Left lung (tissue), 10 donors: Measurements from ENCODE around the gene FNTB. TPM values are rescaled to one million over a fixed set of nuclear protein-coding genes. Genes with fewer than 3 reads are reported as not detected.

ENCODE experiments used
- ATAC-seq: fragments of 200-7000 bp; cut with Tn5 transposase; one replicate; pipeline ENCODE4 v1.9.1; 2020; ENCODE audit warnings: moderate library complexity
- DNase-seq, 4 donors: peaks; one replicate each; pipeline ENCODE4 v3.0.0-alpha.2; 2013 to 2020
- H3K27ac ChIP-seq, 2 donors: fragments of 200-600 bp; sonication (generic) in 1 of 2; one replicate each; pipeline versions ENCODE4 v1.5.0 to v1.8.0; 2020 to 2021
- H3K27me3 ChIP-seq, 2 donors: fragments of 200-600 bp; sonication (generic) in 1 of 2; one replicate each; pipeline versions ENCODE4 v1.5.0 to v1.8.0; 2020 to 2021
- H3K36me3 ChIP-seq, 2 donors: fragments of 200-600 bp; sonication (generic) in 1 of 2; one replicate each; pipeline versions ENCODE4 v1.5.0 to v1.8.0; 2020 to 2021
- H3K4me1 ChIP-seq, 2 donors: fragments of 200-600 bp; one replicate each; pipeline ENCODE4 v1.8.0; 2021
- H3K4me3 ChIP-seq, 2 donors: fragments of 200-600 bp; sonication (generic) in 1 of 2; one replicate each; pipeline versions ENCODE4 v1.5.0 to v1.8.0; 2020 to 2021; ENCODE audit warnings: mild to moderate bottlenecking in 1 of 2
- H3K9me3 ChIP-seq, 2 donors: fragments of 200-600 bp; sonication (generic) in 1 of 2; one replicate each; pipeline versions ENCODE4 v1.5.0 to v1.8.0; 2020 to 2021
- intact Hi-C, 2 donors: fragments of 100-400 bp; cut with DNase I; formaldehyde crosslinking; loops; one replicate each; pipeline versions ENCODE4 v1.11.2 to v1.14.2; 2022
- polyA plus RNA-seq, 6 donors: library from polyadenylated mRNA; unstranded; fragments of 120-200 nt; gene quantifications; one replicate each; pipeline ENCODE4 v1.2.1, GENCODE V29; 2013; ENCODE audit not compliant: insufficient read length in 6 of 6
- total RNA-seq, 2 donors: library from RNA; stranded (reverse); fragmentation: NEBNext Ultra II Directional; extraction: Animal tissue kit (Norgen Biotek cat#: 25700); gene quantifications; one replicate each; pipeline ENCODE4 v1.2.1, GENCODE V29; 2021
- TF ChIP-seq, protein P1 (sequence below), 2 donors: fragments of 200-600 bp; sonication (generic) in 1 of 2; IDR thresholded peaks; one replicate each; pipeline versions ENCODE4 v1.5.0 to v1.8.0; 2021; ENCODE audit warnings: antibody characterized with exemption in 2 of 2
- donor health status: DM: no; HTN: yes; CAD: no.
- donor health status: DM: no; HTN: no; CAD: no.

Gene FNTB
- total and polyA plus RNA-seq, 8 donors = 16.6 to 32.7 (median 29.4) TPM

DNA sequence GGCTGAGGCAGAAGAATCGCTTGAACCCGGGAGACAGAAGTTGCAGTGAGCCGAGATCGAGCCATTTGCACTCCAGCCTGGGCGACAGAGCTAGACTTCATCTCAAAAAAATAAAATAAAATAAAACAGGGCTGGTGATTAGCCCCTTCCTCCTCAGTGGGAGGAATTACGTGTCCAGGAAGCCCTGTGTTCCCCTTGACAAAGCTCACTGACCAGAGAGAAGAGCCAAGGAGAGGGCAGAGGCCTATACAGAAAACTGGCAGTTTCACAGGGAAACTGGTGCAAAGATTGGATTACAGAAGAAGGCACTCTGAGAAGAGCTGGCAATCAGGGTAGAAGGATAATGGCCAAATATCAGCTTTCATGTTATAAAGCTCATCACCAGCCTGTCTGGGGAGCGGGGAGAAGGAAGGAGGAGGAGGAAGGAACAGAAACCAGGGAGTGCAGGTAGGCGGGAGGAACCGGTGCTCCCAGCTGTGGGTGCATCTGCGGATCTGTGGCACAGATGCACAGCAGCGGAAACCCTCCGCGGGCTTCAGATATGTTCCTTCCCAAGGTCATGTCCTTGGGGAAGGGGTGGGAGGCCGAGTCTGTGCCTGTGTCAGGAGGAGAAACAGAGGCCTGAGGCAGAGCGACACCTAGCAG, 21.2 kb upstream of the FNTB start:
- H3K27ac ChIP-seq = no peak overlapping the region
- H3K27me3 ChIP-seq = no peaks in the 10 kb centered on the region
- DNase-seq (no peak), ATAC-seq (no peak)
- H3K4me3 ChIP-seq = no peak overlapping the region
- TF ChIP-seq, protein P1, sequence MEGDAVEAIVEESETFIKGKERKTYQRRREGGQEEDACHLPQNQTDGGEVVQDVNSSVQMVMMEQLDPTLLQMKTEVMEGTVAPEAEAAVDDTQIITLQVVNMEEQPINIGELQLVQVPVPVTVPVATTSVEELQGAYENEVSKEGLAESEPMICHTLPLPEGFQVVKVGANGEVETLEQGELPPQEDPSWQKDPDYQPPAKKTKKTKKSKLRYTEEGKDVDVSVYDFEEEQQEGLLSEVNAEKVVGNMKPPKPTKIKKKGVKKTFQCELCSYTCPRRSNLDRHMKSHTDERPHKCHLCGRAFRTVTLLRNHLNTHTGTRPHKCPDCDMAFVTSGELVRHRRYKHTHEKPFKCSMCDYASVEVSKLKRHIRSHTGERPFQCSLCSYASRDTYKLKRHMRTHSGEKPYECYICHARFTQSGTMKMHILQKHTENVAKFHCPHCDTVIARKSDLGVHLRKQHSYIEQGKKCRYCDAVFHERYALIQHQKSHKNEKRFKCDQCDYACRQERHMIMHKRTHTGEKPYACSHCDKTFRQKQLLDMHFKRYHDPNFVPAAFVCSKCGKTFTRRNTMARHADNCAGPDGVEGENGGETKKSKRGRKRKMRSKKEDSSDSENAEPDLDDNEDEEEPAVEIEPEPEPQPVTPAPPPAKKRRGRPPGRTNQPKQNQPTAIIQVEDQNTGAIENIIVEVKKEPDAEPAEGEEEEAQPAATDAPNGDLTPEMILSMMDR (IDR thresholded peaks at IDR 0.05) = no peak
- no peaks in the 10 kb centered on the region for H3K9me3 ChIP-seq
- intact Hi-C loops = no loop called here
- no peaks in the 10 kb centered on the region for H3K36me3 ChIP-seq
- no peaks in the 10 kb centered on the region for H3K4me1 ChIP-seq

DNA sequence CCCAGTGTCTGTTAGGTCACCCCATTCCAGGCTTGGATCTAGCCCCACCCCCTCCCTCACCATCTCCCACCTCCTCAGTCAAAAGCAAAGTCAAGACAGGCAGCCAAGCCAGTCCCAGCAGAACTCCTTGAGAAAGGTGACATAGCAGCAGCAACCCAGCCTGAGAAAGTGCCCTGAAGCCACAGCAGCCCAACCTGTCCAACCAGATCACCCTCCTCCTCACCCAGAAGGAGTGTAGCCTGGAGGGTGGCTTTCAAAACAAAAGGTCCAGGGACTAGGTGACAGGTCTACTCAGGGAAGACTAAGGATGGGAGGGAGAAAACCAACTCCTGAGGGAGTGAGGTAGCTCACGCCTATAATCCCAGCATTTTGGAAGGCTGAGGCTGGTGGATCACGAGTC, 19.7 kb upstream of the FNTB start:
- Histone ChIP-seq H3K27ac (no peak overlapping the region), H3K9me3 (no peaks in the 10 kb centered on the region), H3K4me3 (no peak overlapping the region), H3K4me1 (peaks cover 0 to 13% of the 10 kb centered on the region in 2 donors), H3K36me3 (no peaks in the 10 kb centered on the region), H3K27me3 (peaks cover 0 to 12% of the 10 kb centered on the region in 2 donors)
- TF ChIP-seq, protein P1 (IDR thresholded peaks at IDR 0.05) = no peak
- DNase-seq (peak in 3 of 4 donors; percentile 28 to 87 (median 68)), ATAC-seq (peak; percentile 87)
- intact Hi-C loops = no loop called here

DNA sequence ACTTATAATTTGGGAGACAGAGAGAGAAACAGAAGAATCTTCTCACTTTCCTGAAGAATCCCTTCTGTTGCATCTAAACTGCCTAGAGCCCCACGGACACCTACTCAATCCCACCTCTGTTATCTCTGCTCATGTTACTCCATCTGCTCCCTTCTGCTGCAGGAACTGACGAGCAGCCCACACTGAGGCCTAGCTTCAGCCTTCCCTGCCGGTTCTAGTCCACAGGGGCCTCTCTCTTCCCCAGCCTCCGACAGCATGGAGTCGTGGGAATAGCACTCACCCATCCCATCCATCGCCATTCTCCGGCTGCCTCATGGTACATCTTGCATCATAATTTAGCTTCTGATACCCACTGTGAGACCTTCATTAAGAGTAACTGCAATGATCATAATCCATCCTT, 18.5 kb upstream of the FNTB start:
- H3K27ac ChIP-seq = no peak overlapping the region
- no peaks in the 10 kb centered on the region for H3K9me3 ChIP-seq
- ATAC-seq (no peak), DNase-seq (no peak)
- H3K36me3 ChIP-seq = no peaks in the 10 kb centered on the region
- peaks cover 0 to 21% of the 10 kb centered on the region in 2 donors for H3K4me1 ChIP-seq
- H3K4me3 ChIP-seq = no peak overlapping the region
- TF ChIP-seq, protein P1 (IDR thresholded peaks at IDR 0.05) = no peak
- intact Hi-C loops = no loop called here
- peaks cover 0 to 22% of the 10 kb centered on the region in 2 donors for H3K27me3 ChIP-seq

DNA sequence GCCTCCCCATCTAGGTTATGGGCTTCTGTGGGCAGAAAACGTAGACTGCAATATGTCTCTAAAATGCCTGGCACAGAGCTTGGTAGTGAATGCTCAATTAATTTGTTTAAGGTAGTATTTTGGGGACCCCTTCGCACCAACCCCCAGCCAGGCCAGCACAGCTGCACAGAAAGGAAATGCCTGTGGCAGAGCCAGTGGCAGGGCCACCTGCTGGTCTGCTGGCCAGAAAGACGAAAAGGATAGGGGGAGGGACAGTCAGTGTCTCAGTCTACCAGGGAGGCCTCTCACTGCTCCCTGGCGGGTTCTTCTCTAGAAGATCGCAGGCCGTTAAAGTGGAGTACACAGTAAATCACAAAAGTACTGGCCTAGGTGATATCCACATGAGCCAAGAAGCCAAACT, 18.0 kb upstream of the FNTB start:
- DNase-seq (no peak), ATAC-seq (no peak)
- intact Hi-C loops = no loop called here
- peaks cover 0 to 23% of the 10 kb centered on the region in 2 donors for H3K27me3 ChIP-seq
- TF ChIP-seq, protein P1 (IDR thresholded peaks at IDR 0.05) = no peak
- no peaks in the 10 kb centered on the region for H3K36me3 ChIP-seq
- H3K9me3 ChIP-seq = no peaks in the 10 kb centered on the region
- no peak overlapping the region for H3K27ac ChIP-seq
- H3K4me1 ChIP-seq = peaks cover 0 to 21% of the 10 kb centered on the region in 2 donors
- H3K4me3 ChIP-seq = no peak overlapping the region

DNA sequence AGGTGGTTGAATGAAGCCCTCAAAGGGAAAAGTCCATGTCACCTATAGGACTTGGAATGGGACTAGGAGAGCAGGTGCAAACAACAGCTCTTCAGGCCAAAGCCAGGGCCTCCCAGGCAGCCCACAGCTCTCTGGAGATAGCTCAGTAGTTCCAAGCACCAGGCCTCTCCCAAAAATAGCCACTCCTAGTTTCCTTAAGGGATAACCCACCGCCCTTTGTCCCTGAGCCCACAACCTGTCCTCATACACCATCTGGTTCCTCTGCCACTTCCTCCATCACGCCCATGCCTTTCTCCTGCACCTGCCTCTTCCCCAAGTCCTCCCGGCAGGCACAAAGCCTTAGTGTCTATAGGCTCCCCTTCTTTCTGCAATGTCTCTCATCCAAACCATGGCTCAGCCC, 16.7 kb upstream of the FNTB start:
- H3K27me3 ChIP-seq = peaks cover 0 to 23% of the 10 kb centered on the region in 2 donors
- no peak overlapping the region for H3K4me3 ChIP-seq
- H3K9me3 ChIP-seq = no peaks in the 10 kb centered on the region
- TF ChIP-seq, protein P1 (IDR thresholded peaks at IDR 0.05) = no peak
- DNase-seq = no peak
- no peaks in the 10 kb centered on the region for H3K36me3 ChIP-seq
- intact Hi-C loops = no loop called here
- H3K27ac ChIP-seq = no peak overlapping the region
- peaks cover 0 to 21% of the 10 kb centered on the region in 2 donors for H3K4me1 ChIP-seq
- no peak for ATAC-seq
